Mesodermal cell (in vitro differentiated cells): ENCODE results near the gene CPA2.
"Not testable (repeated sequence)": the region's sequence is repeated elsewhere in the genome, so short reads cannot be mapped to it uniquely, and the experiment has no call there.

ENCODE experiments used
- H3K27ac ChIP-seq: 2 replicates; pipeline ENCODE4 v1.7.0; 2013; ENCODE audit warnings: mild to moderate bottlenecking, low read depth, low read length, moderate library complexity; ENCODE audit not compliant: severe bottlenecking
- H3K36me3 ChIP-seq: 2 replicates; pipeline ENCODE4 v1.7.1; 2013; ENCODE audit warnings: mild to moderate bottlenecking, low read length, moderate library complexity; ENCODE audit not compliant: control insufficient read depth, insufficient read depth
- H3K4me1 ChIP-seq: one replicate; pipeline ENCODE4 v1.7.1; 2013; ENCODE audit warnings: mild to moderate bottlenecking, low read length; ENCODE audit not compliant: insufficient read depth, control insufficient read depth, poor library complexity, severe bottlenecking
- H3K4me3 ChIP-seq: 2 replicates; pipeline ENCODE4 v1.7.0; 2013; ENCODE audit warnings: low read length, control low read depth, mild to moderate bottlenecking; ENCODE audit not compliant: insufficient read depth, poor library complexity, severe bottlenecking; ENCODE audit errors: extremely low read depth
- H3K9me3 ChIP-seq: 2 replicates; pipeline ENCODE4 v1.7.1; 2013; ENCODE audit warnings: mild to moderate bottlenecking, low read length, moderate library complexity; ENCODE audit not compliant: control insufficient read depth
- WGBS, 2 experiments: methylation state at CpG; one replicate each; pipeline ENCODE4 v1.1.5; 2013; ENCODE audit warnings: missing lambda C conversion rate in 2 of 2; ENCODE audit not compliant: insufficient coverage in 2 of 2; 5-methylcytosine and 5-hydroxymethylcytosine counted together

Gene CPA2

DNA sequence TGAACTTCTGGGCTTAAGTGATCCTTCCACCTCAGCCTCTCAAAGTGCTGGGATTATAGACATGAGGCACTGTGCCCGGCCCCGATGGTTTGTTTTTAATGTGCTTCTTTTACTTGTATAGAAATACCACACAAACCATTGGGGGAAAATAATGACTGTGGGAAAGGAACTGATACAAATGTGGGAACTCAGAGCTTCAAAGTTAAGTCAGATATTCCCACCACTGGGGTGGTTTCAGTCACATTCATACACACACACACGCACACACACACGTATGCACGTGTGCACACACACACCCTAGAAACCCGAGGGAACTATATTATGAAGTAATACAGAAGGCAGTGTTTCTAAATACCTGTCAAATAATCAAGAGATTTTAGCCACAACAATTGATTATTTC is 43.3 kb downstream of the CPA2 start:
- Histone ChIP-seq H3K9me3 (peaks cover 4% of the 10 kb centered on the region), H3K4me1 (no peaks in the 10 kb centered on the region), H3K36me3 (no peaks in the 10 kb centered on the region), H3K27ac (no peak overlapping the region), H3K4me3 (no peak overlapping the region)
- WGBS, 2 experiments, result no CpG with 5 or more reads among the region's 6 CpGs

DNA sequence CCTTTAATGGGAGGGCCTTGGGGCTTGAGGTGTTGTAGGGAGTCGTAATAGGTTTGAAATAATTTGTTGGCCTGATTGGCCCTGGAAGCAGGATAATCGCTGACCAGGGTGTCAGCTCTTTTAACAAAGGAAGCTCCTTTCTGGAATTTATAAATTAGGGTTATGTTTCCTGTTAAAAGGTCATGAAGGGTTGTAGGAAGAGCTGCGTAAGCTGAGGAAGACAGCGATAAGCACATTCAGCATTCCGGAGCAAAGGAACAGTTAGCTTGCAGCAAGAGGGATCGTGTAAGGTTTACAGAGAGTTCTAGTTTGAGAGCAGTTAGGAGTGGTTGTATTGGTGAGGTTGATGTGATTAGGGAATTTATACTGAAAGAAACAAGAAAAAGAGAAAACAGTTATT is 47.6 kb downstream of the CPA2 start:
- no peak overlapping the region for H3K27ac ChIP-seq
- no peaks in the 10 kb centered on the region for H3K36me3 ChIP-seq
- no peak overlapping the region for H3K4me3 ChIP-seq
- 96 to 99% methylated on average over 6 of the region's 6 CpGs for WGBS, 2 experiments
- H3K4me1 ChIP-seq, result no peaks in the 10 kb centered on the region
- peaks cover 4% of the 10 kb centered on the region for H3K9me3 ChIP-seq

DNA sequence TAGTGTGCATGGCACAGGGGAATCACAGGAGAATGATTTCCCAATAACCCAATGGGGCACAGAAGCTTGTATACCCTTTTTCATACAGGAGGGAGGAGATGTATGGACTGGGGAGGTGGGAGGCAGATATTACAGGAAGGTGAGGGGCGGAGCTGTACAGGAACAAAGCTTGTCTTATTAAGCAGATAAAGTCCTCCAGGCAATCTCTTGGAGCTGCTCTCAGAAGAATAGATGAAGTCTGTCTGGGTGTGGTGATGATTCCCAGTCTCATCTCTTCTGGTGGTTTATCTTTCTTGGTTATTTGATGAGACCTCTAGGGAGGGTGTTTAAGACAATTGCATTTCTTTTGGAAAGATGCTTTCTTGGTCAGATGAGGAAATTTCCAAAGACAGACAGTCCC is 52.9 kb downstream of the CPA2 start:
- H3K9me3 ChIP-seq, result no peaks in the 10 kb centered on the region
- no peaks in the 10 kb centered on the region for H3K4me1 ChIP-seq
- 82 to 88% methylated on average over 1 of the region's 1 CpG for WGBS, 2 experiments

DNA sequence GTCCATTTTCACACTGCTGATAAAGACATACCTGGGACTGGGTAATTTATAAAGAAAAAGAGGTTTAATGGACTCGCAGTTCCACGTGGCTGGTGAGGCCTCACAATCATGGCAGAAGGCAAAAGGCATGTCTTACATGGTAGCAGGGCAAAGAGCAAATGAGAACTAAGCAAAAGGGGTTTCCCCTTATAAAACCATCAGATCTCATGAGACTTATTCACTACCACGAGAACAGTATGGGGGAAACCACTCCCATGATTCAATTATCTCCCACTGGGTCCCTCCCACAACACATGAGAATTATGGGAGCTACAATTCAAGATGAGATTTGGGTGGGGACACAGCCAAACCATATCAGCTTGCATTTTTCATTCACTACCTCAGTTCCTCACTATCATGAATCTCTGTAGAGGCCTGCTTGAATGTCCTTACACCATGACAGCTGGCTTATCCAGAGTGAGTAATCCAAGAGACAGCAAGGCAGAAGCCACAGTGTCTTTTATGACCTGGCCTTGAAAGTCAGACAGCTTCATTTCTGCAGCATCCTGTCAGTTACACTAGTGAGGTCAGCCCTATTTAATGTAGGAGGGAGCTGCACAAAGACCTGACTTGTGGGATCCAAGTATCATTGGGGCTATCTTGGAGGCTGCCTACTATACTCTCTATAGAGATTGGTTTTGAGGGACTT is 55.0 kb downstream of the CPA2 start:
- not testable (repeated sequence) for H3K36me3 ChIP-seq, H3K27ac ChIP-seq, H3K4me1 ChIP-seq, H3K4me3 ChIP-seq, H3K9me3 ChIP-seq
- WGBS, 2 experiments, result 94 to 100% methylated on average over 2 of the region's 3 CpGs

More for the DNA sequence above, 52.9 kb downstream of the CPA2 start:
- no peak overlapping the region for H3K4me3 ChIP-seq
- no peak overlapping the region for H3K27ac ChIP-seq
- no peaks in the 10 kb centered on the region for H3K36me3 ChIP-seq

DNA sequence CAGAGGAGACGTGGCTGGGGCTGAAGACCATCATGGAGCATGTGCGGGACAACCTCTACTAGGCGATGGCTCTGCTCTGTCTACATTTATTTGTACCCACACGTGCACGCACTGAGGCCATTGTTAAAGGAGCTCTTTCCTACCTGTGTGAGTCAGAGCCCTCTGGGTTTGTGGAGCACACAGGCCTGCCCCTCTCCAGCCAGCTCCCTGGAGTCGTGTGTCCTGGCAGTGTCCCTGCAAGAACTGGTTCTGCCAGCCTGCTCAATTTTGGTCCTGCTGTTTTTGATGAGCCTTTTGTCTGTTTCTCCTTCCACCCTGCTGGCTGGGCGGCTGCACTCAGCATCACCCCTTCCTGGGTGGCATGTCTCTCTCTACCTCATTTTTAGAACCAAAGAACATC is 56.0 kb downstream of the CPA2 start:
- 88 to 100% methylated on average over 5 to 7 of the region's 7 CpGs for WGBS, 2 experiments
- Histone ChIP-seq H3K9me3 (no peaks in the 10 kb centered on the region), H3K4me3 (no peak overlapping the region), H3K27ac (no peak overlapping the region), H3K4me1 (no peaks in the 10 kb centered on the region), H3K36me3 (no peaks in the 10 kb centered on the region)

DNA sequence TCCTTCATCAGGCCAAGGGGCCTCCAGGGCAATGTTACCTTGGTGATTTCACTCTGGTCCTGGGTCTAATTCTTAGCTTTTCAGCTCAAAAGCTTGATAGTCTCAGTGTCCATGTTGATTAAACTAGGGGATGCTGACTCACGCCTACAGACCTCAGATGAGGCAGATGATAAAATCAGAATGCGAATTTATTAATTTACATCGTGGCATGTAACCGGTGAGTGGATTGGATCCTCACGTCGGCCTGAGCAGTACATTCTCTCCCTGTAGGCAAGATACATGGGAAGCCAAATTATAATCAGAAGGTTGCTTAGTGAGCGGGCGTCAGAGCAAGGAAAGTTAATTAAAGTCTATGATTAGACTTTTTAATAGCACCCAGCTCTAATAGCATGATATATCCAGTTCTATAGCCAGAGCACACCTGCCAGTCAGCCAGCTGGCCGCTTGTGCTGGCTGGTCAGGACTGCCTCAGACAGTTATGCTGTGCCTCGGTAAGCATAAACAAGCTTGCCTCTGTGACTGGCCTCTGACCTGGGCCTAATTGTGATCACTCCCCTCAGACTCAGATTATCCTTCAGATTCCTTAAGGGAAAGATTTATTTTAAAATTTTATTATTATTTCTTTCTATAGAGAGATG is 57.8 kb downstream of the CPA2 start:
- Histone ChIP-seq H3K4me1 (no peaks in the 10 kb centered on the region), H3K27ac (no peak overlapping the region), H3K36me3 (no peaks in the 10 kb centered on the region), H3K4me3 (no peak overlapping the region), H3K9me3 (no peaks in the 10 kb centered on the region)
- WGBS, 2 experiments, result 91 to 98% methylated on average over 7 of the region's 10 CpGs

DNA sequence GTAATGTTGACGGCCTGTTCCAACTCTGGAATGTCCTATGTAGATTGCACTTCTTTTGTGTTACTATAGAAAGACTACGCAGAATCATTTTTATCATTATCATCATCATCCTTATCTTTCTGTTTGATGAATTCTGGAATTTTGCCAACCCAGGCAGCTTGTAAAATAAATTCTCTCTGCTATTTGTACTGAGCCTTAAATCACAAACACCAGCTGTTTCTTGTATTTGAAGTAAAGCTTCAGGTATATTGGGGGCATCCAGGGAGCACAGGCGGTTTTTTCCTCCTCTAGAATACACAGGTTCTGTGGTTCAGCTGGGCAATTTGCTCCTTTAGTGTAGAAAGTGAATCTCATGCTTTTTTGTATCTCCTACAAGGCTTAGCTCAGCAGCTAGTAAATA is 63.0 kb downstream of the CPA2 start:
- no peak overlapping the region for H3K27ac ChIP-seq
- H3K4me3 ChIP-seq, result no peak overlapping the region
- H3K36me3 ChIP-seq, result no peaks in the 10 kb centered on the region
- WGBS, 2 experiments, result 100% methylated on average over 1 of the region's 3 CpGs; no CpG with 5 or more reads in 1 of the 2 experiments
- no peaks in the 10 kb centered on the region for H3K4me1 ChIP-seq
- H3K9me3 ChIP-seq, result no peaks in the 10 kb centered on the region

DNA sequence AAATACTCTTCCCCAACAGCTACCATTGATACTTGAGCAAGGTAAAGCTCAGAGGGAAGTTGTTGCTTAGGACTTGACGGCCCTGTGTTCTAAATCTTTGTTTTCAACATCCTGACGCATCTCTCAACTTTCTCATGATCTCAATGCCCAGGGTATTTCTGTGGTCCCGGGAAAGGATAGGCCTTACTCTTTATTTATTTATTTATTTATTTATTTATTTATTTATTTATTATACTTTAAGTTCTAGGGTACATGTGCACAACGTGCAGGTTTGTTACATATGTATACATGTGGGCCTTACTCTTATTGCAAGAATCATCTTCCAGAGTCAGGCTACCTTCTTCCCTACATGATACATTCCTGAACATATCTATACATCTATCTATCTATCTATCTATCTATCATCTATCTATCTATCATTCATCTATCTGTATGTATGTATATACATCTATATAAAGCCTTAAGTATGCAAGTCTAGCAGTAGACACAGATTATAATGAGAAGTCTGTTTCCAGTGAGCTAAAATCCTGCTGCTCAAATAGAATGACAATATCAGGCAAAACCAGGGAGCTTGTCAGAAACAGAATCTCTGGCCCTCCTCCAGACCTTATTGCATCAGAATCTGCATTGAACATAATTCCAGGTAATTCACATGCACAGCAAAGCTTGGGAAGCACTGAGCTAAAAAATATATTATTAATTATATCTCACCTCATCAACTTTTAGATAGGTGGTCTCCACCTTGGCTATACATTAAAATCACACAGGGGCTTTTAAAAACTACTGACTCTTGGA is 65.8 kb downstream of the CPA2 start:
- no peaks in the 10 kb centered on the region for H3K9me3 ChIP-seq
- WGBS, 2 experiments, result 83 to 88% methylated on average over 1 of the region's 4 CpGs
- H3K27ac ChIP-seq, result no peak overlapping the region
- no peak overlapping the region for H3K4me3 ChIP-seq
- H3K4me1 ChIP-seq, result no peaks in the 10 kb centered on the region
- H3K36me3 ChIP-seq, result no peaks in the 10 kb centered on the region

DNA sequence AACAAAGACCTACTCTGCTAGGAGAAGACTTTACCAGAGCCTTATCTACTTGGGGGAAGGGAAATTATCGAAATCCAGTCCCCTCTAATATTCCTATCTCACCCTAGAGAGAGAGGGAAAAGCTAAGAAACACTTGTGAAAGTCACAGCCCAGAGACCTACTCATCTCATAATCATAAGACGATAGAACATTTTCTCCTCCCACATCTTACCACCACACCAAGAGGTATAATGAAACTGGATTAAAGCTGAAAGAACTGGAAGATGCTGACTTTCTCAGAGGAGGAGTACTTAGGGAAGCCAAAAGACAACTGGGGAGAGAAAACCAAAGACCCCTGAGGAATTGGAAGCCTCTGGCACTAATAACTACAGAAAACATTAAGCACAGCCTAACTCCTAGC is 67.2 kb downstream of the CPA2 start:
- no peak overlapping the region for H3K4me3 ChIP-seq
- H3K27ac ChIP-seq, result no peak overlapping the region
- no CpG with 5 or more reads among the region's 2 CpGs for WGBS, 2 experiments
- H3K9me3 ChIP-seq, result no peaks in the 10 kb centered on the region
- H3K36me3 ChIP-seq, result no peaks in the 10 kb centered on the region
- H3K4me1 ChIP-seq, result no peaks in the 10 kb centered on the region

DNA sequence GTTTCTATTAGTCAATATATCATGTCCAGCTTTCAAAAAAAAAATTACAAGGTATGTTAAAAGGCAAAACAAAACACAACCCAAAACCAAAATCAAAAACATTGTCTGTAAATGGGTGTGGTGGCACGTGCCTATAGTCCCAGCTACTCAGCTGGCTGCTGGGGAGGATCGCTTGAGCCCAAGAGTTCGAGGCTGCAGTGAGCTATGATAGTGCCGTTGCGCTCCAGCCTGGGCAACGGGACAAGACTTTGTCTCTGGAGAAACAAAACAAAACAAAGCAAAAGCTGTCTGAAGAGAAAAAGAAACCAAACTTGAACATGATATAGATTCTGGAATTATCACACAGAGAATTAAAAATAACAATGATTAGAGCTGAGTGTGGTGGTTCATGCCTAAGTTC is 67.6 kb downstream of the CPA2 start:
- WGBS, 2 experiments, result 95 to 96% methylated on average over 3 to 5 of the region's 6 CpGs

More for the DNA sequence above, 67.6 kb downstream of the CPA2 start:
- H3K4me3 ChIP-seq, result no peak overlapping the region
- H3K4me1 ChIP-seq, result no peaks in the 10 kb centered on the region
- no peaks in the 10 kb centered on the region for H3K36me3 ChIP-seq
- no peaks in the 10 kb centered on the region for H3K9me3 ChIP-seq
- H3K27ac ChIP-seq, result no peak overlapping the region
